ENCODE data around the gene DSCAML1. TPM values are rescaled to one million over a fixed set of nuclear protein-coding genes. Genes with fewer than 3 reads are reported as not detected.
A peak's percentile ranks its signal among the peaks of the same experiment; 100 is the strongest.

DSCAML1 gene
- total RNA-seq, 1 donor from 2014 or later: 10.2 TPM

DNA sequence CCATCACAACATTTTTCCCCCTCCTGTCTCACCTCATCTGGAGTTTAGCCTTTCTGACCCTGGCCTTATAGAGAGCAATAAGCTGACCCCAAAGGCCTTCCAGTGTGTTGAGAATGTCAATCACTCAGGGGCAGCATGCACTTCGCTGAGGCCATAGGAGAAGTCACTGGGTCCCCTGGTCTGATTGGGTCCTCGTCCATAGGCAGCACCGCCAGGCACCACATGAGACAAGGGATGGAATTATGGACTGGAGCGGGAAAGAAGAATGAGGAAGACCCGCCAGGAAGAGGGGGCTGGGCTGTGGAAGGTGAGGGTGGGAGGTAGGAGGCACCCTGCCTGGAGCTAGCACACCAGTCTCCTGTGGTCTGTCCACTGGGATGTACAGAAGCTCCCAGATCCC, 72.9 kb downstream of the DSCAML1 start:
- DNase-seq (ENCODE audit: low read depth): no peak

DNA sequence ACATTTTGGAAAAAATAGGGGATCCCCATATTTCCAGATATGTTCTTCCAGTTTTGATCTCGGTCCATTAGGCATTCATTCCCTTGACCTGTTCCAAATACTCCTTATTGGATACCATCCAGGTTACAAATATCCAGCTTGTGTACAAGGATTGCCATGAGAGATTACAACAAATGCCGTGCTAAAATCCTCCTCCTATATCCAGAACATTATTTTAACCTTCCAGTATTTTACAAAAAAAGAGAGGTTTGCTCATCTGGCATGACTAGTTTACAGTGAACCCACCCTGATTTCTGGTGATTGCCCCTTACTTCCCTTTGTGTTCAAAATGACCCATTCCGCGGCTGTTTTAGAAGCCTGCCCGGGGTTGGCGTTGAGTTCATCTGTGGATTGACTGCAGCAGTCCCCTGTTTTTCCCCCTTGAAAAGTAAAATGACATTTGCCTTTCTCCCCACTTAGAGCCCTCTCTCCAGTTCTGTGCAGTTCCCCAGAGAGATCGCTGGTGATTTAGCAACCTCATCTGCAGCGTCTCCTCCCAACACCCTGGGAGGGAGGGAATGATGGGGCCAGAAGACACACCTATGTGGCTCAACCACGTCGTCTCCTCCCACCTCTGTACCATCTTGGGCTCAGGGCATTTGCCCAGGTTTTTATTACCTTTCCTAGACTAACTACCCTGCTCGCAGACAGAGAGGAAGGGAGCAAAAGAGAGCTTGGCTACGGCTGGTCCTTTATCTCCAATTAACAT, 73.6 kb downstream of the DSCAML1 start:
- DNase-seq (ENCODE audit: low read depth): no peak

DNA sequence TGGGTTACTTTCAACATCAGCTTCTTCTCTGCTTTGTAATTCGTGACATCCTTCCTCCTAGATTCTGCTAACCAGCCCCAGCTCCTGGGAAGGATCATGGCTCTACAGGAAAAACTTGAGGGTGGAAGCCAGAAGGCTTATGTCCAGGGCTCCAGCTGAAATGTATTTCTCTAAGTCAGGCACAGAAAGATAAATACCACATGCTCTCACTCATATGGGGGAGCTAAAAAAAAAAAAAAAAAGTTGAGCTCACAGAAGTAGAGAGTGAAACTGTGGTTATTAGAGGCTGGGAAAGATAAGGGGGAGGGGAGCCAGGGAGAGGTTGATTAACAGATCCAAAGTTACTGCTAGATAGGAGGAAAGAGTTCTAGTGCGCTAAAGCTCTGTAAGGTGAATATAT, 74.9 kb downstream of the DSCAML1 start:
- DNase-seq (ENCODE audit: low read depth): no peak

DNA sequence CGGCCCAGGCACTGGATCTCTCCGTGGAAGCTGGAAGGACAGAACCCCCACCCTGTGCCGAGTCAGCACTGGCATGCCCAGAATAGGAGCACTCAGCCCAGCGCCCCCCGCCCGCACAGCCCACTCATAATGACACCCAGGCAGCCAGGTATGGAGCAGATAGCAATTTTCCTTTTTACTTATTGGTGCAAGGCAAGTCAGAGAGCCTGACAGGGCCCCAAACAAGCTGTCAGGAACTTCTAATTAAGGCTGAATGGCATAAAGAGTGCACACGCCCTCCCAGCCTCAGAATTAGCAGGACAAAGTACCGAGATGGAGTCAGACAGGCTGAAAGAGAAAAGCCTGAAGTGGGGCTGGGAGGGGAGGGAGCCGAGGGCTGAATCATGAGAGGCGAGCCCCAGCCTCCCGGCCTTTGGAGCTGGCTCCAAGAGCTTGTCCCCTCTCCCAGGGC, 76.9 kb downstream of the DSCAML1 start:
- no peak for DNase-seq (ENCODE audit: low read depth)

- no peak for DNase-seq (ENCODE audit: low read depth)
Observed at GRCh38 chr11:117719480-117719879, 77.5 kb downstream of the DSCAML1 start.

DNA sequence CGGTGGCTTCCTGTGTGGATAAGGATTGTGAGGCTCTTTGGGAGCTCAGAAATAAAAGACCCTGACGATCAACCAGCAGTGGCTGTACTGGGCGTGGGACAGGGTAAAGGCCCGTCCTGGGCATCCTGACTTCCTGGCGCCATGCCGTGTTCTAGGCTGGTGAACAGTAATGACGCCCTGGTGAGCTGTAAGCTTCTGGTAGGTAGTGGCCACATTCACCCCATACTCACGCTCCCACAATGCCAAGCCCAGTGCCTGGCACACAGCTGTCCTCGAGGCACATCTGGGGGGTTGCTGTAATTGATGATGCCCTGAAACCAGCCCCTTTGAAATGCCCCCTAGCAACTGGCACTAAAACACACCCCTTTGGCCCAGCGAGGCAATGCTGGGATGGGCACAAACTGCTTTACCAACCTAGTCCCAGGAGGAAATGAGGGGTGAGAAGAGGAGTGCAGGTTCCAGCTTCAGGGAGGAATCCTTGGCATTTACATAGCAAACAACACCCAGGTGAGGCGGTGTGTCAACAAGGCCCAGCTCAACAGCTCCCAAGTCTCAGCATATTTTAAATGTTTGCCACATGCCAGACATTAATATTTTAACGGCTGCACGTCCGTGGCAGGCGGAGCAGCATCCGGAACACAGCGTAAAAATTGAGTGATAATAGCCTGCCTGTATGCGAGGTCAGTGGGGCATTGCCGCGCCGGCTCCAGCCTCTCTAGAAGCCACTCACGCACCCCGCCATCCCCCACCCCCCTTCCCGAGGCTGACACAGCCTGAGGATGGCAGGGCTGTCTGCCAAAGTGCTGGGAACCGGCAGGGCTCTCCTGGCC, 79.3 kb downstream of the DSCAML1 start:
- DNase-seq (ENCODE audit: low read depth): peak; percentile 74

GRCh38 chr11:117716521-117717440, 80.2 kb downstream of the DSCAML1 start:
- DNase-seq (ENCODE audit: low read depth): peak; percentile 33

- no peak for DNase-seq (ENCODE audit: low read depth)
Observed at GRCh38 chr11:117715801-117716200, 81.2 kb downstream of the DSCAML1 start.

DNA sequence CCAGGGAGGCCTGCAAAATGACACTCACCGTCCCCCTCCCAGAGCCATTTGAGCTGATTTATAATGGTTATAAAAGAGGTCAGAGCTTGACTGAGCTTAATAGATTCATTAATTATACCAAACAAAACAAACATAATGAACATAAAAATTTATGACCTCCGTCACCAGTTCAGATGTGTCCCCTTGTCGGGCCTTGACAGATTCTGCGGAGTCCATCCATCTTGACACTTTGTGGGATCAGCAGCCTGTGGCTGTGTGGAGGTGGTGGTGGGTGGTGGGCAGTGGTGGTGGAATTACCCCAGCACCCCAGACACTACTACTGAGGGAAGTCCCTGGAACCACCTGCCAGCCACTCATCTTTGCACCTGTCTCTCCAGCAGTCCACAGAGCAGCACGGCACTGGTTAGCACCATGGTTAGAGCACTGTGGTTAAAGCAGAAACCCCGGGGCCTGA, 83.5 kb downstream of the DSCAML1 start:
- no peak for DNase-seq (ENCODE audit: low read depth)

GRCh38 chr11:117712530-117712929, 84.5 kb downstream of the DSCAML1 start:
- no peak for DNase-seq (ENCODE audit: low read depth)

DNA sequence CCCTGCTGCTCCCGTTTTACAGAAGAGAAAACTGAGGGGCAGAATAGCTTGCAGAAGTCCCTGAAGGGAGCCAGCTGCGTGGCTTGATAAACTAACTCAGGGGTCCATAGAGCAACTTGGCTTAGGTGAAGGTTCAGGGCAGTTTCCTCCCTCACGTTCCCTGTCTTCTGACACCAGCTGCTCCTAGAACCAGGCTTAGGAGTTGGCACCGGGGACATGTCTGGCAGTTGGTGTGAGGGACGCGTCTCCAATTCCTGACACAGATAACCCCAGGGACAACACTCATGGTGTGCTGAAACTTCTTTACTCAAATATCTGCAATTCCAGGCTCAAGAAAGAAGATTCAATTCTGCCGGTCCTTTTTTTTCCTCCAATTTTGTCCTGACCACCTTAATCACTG, 85.7 kb downstream of the DSCAML1 start:
- DNase-seq (ENCODE audit: low read depth): no peak

- no peak for DNase-seq (ENCODE audit: low read depth)
Observed at GRCh38 chr11:117710211-117710610, 86.8 kb downstream of the DSCAML1 start.

GRCh38 chr11:117706322-117706814, 90.6 kb downstream of the DSCAML1 start:
- no peak for DNase-seq (ENCODE audit: low read depth)

DNA sequence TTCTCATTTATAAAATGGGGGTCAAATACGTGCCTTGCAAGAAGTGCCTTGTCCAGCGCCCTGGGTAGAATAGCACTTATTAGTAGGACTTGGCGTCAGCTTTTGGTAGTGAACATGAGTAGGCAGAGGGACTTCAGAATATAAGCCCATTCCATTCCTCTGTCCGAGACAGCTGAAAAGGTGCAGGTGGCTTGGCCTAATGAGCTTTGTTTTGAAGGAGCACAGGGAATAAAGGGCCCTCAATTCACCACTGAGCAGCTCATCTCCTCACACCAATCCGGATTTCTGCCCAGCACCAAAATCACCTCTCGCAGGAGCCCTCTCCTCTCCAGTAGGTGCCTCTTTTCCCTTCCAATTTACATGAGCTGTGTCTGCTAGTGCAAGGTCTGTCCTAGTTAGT, 91.2 kb downstream of the DSCAML1 start:
- DNase-seq (ENCODE audit: low read depth): no peak

DNA sequence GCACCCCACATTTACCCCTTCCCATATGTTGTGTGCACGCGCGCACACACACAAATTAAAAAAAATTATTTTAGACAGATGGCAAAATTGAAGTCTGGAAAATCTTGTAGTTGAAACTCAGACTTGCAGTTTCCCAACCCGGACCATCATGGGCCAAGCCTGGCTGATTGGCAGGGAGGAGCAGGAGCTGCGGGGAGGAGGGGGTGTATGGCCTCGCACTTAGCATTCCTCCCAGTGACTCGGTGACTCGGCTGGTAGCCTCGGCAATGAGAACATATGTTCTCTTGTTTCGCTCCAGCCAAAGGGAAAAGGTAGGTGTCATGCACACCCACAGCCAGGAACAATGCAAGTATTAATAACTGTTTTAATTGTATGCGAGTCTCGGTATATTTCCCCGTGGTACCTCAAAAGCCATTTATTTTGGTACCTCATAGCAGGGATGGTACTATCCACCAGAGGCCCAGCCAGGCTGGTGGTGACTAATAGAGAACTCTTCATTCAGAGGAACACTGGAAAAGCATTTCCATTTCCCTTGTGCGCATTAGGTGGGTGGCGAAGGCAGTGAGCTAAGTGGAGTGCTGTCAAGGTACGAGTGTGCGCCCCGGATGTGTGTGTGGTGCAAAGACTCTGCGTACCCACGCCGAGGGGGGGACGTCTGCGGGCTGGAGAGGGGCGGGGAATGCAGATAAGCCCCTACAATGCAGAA, 92.5 kb downstream of the DSCAML1 start:
- DNase-seq (ENCODE audit: low read depth): no peak

GRCh38 chr11:117702946-117703598, 93.9 kb downstream of the DSCAML1 start:
- DNase-seq (ENCODE audit: low read depth): no peak

GRCh38 chr11:117701781-117702180, 95.2 kb downstream of the DSCAML1 start:
- no peak for DNase-seq (ENCODE audit: low read depth)

DNA sequence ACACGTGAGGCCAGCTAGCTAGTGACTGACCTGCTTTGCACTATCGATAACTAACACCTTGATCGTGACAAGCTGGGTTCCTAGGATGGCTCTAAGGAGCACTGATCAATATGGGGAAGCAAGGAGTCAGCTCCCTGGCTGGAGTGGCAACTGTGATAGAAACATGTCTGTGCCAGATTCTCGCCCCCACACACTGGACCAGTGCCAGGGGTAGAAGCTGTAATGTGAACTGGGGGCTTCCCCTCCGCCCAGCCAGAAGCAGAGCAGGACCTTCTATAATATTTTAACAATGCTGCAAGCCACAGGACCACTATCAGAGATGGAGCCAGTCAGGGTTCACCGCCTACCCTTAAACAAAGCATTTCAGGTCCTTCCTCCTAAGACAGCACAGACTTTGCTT, 96.5 kb downstream of the DSCAML1 start:
- no peak for DNase-seq (ENCODE audit: low read depth)

- no peak for DNase-seq (ENCODE audit: low read depth)
Observed at GRCh38 chr11:117697319-117697718, 99.7 kb downstream of the DSCAML1 start.

DNA sequence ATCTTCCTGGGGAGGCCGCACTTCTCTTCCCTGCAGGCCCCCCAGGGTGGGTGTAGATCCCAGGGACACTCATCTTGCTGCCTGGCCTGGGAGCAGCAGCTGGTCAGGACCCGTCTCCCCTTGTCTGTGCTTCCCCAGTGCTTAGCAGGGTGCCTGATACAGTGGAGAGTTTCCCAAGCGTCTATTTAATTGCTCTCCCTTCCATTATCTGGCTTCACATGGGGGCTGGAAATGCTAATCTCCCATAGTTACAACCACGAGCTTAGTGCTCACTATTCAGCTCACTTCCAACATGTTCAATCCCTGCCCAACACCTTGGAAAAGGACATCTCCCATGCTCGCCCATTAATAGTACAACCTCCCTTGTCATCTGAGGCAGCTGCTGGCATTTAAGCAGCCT, 100.5 kb downstream of the DSCAML1 start:
- DNase-seq (ENCODE audit: low read depth): no peak

DNA sequence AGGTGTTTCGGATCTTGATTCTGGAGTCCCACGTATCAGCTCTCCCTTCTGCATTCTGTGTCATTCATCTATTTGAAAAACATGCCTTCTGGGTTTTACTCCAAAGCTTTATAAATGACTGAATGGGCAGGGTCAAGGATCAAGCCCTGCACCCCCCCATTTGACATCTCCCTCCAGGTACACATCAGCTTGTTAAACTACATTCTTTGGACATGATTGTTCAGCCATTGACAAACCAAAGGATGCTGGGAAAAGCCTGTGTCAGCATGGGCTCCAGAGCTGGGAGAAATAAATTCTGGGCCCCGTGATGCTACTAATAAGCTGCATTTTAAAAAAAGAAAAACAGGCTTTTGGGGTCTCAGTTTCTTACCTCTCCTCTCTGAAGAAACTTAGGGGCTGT, 103.7 kb downstream of the DSCAML1 start:
- no peak for DNase-seq (ENCODE audit: low read depth)

Measured in renal cortical epithelial cell (primary cell).